Esophagus muscularis mucosa (tissue), 3 donors: ENCODE measurements around the gene PDGFC.

Experiments used
- CTCF ChIP-seq, 3 experiments: fragments of 200-600 bp in 2 of 3; fragments of 450-650 bp in 1 of 3; sonication (generic) in 2 of 3; IDR thresholded peaks; one replicate each; pipeline ENCODE4 v1.5.1; 2017 to 2019; ENCODE audit warnings: antibody characterized with exemption in 3 of 3, mild to moderate bottlenecking in 2 of 3, moderate library complexity in 1 of 3
- POLR2A ChIP-seq: fragments of 450-650 bp; IDR thresholded peaks from one replicate; pipeline ENCODE4 v1.6.1; 2017; ENCODE audit warnings: antibody characterized with exemption, moderate library complexity, mild to moderate bottlenecking, low read depth

GRCh38 chr4:156949373-156949814, 22.2 kb downstream of the PDGFC start:
- TF ChIP-seq POLR2A (no peak), CTCF (IDR thresholded peaks at IDR 0.05) (no peak)
